Fibroblast of the conjunctiva (primary cell): ENCODE data around the gene SDK2.
A peak's percentile ranks its signal among the peaks of the same experiment; 100 is the strongest.
"Not testable (repeated sequence)": the region's sequence is repeated elsewhere in the genome, so short reads cannot be mapped to it uniquely, and the experiment has no call there.

Source experiments
- DNase-seq: peaks from one replicate; pipeline ENCODE4 v3.0.0-alpha.2; 2010; ENCODE audit warnings: low read depth

The SDK2 gene

GRCh38 chr17:73342050-73342522, 302.2 kb downstream of the SDK2 start:
- DNase-seq = peak; percentile 93

GRCh38 chr17:73341350-73342049, 302.7 kb downstream of the SDK2 start:
- no peak for DNase-seq

GRCh38 chr17:73340093-73340596, 304.1 kb downstream of the SDK2 start:
- DNase-seq = peak; percentile 90

- DNase-seq = no peak
Observed at GRCh38 chr17:73338566-73339197, 305.6 kb downstream of the SDK2 start.

- no peak for DNase-seq
Observed at GRCh38 chr17:73338050-73338521, 306.2 kb downstream of the SDK2 start.

GRCh38 chr17:73337330-73337710, 306.9 kb downstream of the SDK2 start:
- DNase-seq = no peak

- no peak for DNase-seq
Observed at GRCh38 chr17:73336408-73337329, 307.6 kb downstream of the SDK2 start.

- no peak for DNase-seq
Observed at GRCh38 chr17:73335591-73336407, 308.4 kb downstream of the SDK2 start.

GRCh38 chr17:73334771-73335513, 309.3 kb downstream of the SDK2 start:
- DNase-seq = no peak

- not testable (repeated sequence) for DNase-seq
Observed at GRCh38 chr17:73333445-73333844, 310.8 kb downstream of the SDK2 start.

- no peak for DNase-seq
Observed at GRCh38 chr17:73331060-73331459, 313.2 kb downstream of the SDK2 start.

- DNase-seq = no peak
Observed at GRCh38 chr17:73327676-73328075, 316.6 kb downstream of the SDK2 start.

GRCh38 chr17:73325527-73325842, 318.8 kb downstream of the SDK2 start:
- peak; percentile 79 for DNase-seq

- no peak for DNase-seq
Observed at GRCh38 chr17:73324711-73325526, 319.3 kb downstream of the SDK2 start.

GRCh38 chr17:73324160-73324475, 320.1 kb downstream of the SDK2 start:
- no peak for DNase-seq

- no peak for DNase-seq
Observed at GRCh38 chr17:73323409-73324159, 320.7 kb downstream of the SDK2 start.

- no peak for DNase-seq
Observed at GRCh38 chr17:73320601-73321264, 323.5 kb downstream of the SDK2 start.

GRCh38 chr17:73319766-73320165, 324.5 kb downstream of the SDK2 start:
- no peak for DNase-seq

- no peak for DNase-seq
Observed at GRCh38 chr17:73318836-73319235, 325.4 kb downstream of the SDK2 start.
